Activated CD4-positive, alpha-beta memory T cell treated with anti-CD3 and anti-CD28 coated beads, Interleukin-2, amount 10 ng/mL, durations not matched to agents 7 days and 5 days (primary cell): ENCODE results near the gene ARRB1. TPM values are rescaled to one million over a fixed set of nuclear protein-coding genes. Genes with fewer than 3 reads are reported as not detected.
A peak's percentile ranks its signal among the peaks of the same experiment; 100 is the strongest.

Source experiments
- CTCF ChIA-PET: fragments of 350-600 bp; sonication (Branson Sonifier 250); formaldehyde crosslinking; loops from one replicate; lab custom pipeline; 2021; ENCODE audit warnings: antibody characterized with exemption, inconsistent platforms; lab: Charles Lee
- POLR2A ChIA-PET: fragments of 350-600 bp; sonication (Branson Sonifier 250); formaldehyde crosslinking; loops from one replicate; lab custom pipeline; 2021; ENCODE audit warnings: antibody characterized with exemption; lab: Charles Lee
- DNase-seq: peaks from one replicate; pipeline ENCODE4 v3.0.0-alpha.2; 2020
- H3K27ac Mint-ChIP-seq: one replicate; pipeline ENCODE4 v1.8.0; 2021; ENCODE audit warnings: mild to moderate bottlenecking, mixed read lengths
- H3K27me3 Mint-ChIP-seq: one replicate; pipeline ENCODE4 v1.8.0; 2021; ENCODE audit warnings: mixed read lengths
- H3K36me3 Mint-ChIP-seq: one replicate; pipeline ENCODE4 v1.8.0; 2021; ENCODE audit warnings: low read depth, mixed read lengths
- H3K4me1 Mint-ChIP-seq: one replicate; pipeline ENCODE4 v1.8.0; 2021; ENCODE audit warnings: mixed read lengths
- H3K4me3 Mint-ChIP-seq: one replicate; pipeline ENCODE4 v1.8.0; 2021; ENCODE audit warnings: mild to moderate bottlenecking, mixed read lengths
- H3K9me3 Mint-ChIP-seq: one replicate; pipeline ENCODE4 v1.8.0; 2021; ENCODE audit warnings: mixed read lengths
- total RNA-seq, 2 experiments: library from RNA; stranded (reverse); gene quantifications; one replicate each; pipeline ENCODE4 v1.2.3, GENCODE V29; 2021

Gene ARRB1
- total RNA-seq, 2 experiments from 2014 or later = 13.4 to 19.0 TPM

- no peak for DNase-seq
- Mint-ChIP-seq H3K27ac (peak overlapping the region; percentile 49), H3K27me3 (no peaks in the 10 kb centered on the region), H3K4me3 (no peak overlapping the region), H3K4me1 (peaks cover 38% of the 10 kb centered on the region), H3K36me3 (peaks cover 3% of the 10 kb centered on the region), H3K9me3 (no peaks in the 10 kb centered on the region)
- CTCF ChIA-PET = interaction anchor here (0.7 to 9.0 kb wide), 7 partner anchors 17 to 130 kb away, joined by 3 to 97 read pairs (median 4); partner anchors contain the start of gene TPBGL
- POLR2A ChIA-PET = interaction anchor here (0.9 to 2.2 kb wide), 2 partner anchors 24 to 323 kb away, joined by 3 to 5 read pairs; partner anchors contain the start of genes SPCS2 and XRRA1
These were observed 79.1 kb downstream of the ARRB1 start for GRCh38 chr11:75272391-75272790.

- no peak for DNase-seq
- no peak overlapping the region for H3K4me3 Mint-ChIP-seq
- H3K9me3 Mint-ChIP-seq = no peaks in the 10 kb centered on the region
- CTCF ChIA-PET = interaction anchor here (0.7 to 9.0 kb wide), 17 partner anchors 8 to 342 kb away, joined by 3 to 97 read pairs (median 5); partner anchors contain the start of gene TPBGL
- no peaks in the 10 kb centered on the region for H3K27me3 Mint-ChIP-seq
- POLR2A ChIA-PET = interaction anchor here (0.8 to 2.4 kb wide), 4 partner anchors 8 to 323 kb away, joined by 3 to 6 read pairs (median 4); partner anchors contain the start of genes RPS3, SPCS2 and XRRA1
- H3K4me1 Mint-ChIP-seq = peaks cover 31% of the 10 kb centered on the region
- peaks cover 2% of the 10 kb centered on the region for H3K36me3 Mint-ChIP-seq
- H3K27ac Mint-ChIP-seq = peak overlapping the region; percentile 38
These were observed 79.7 kb downstream of the ARRB1 start for GRCh38 chr11:75271730-75272129.

GRCh38 chr11:75270896-75271418 lies 80.5 kb downstream of the ARRB1 start:
- Mint-ChIP-seq H3K36me3 (no peaks in the 10 kb centered on the region), H3K4me1 (peaks cover 23% of the 10 kb centered on the region), H3K9me3 (no peaks in the 10 kb centered on the region), H3K27me3 (no peaks in the 10 kb centered on the region), H3K27ac (no peak overlapping the region), H3K4me3 (no peak overlapping the region)
- peak; percentile 41 for DNase-seq
- POLR2A ChIA-PET = interaction anchor here (0.8 to 2.4 kb wide), 5 partner anchors 9 to 322 kb away, joined by 3 to 6 read pairs (median 5); partner anchors contain the start of genes RPS3, SPCS2 and XRRA1
- CTCF ChIA-PET = interaction anchor here (0.7 to 9.0 kb wide), 20 partner anchors 9 to 341 kb away, joined by 3 to 97 read pairs (median 5); partner anchors contain the start of gene TPBGL

GRCh38 chr11:75269896-75270295 lies 81.6 kb downstream of the ARRB1 start:
- H3K9me3 Mint-ChIP-seq = no peaks in the 10 kb centered on the region
- H3K4me3 Mint-ChIP-seq = no peak overlapping the region
- H3K27ac Mint-ChIP-seq = no peak overlapping the region
- H3K27me3 Mint-ChIP-seq = no peaks in the 10 kb centered on the region
- DNase-seq = no peak
- H3K36me3 Mint-ChIP-seq = no peaks in the 10 kb centered on the region
- CTCF ChIA-PET = interaction anchor here (1.0 to 9.0 kb wide), 9 partner anchors 13 to 308 kb away, joined by 3 to 97 read pairs (median 5); no protein-coding TSS in a partner anchor
- H3K4me1 Mint-ChIP-seq = peaks cover 16% of the 10 kb centered on the region
- POLR2A ChIA-PET = interaction anchor here (1.4 to 2.4 kb wide), 2 partner anchors 8 to 130 kb away, joined by 6 read pairs; partner anchors contain the start of gene RPS3

- H3K4me3 Mint-ChIP-seq = no peak overlapping the region
- no peak for DNase-seq
- H3K9me3 Mint-ChIP-seq = no peaks in the 10 kb centered on the region
- H3K27ac Mint-ChIP-seq = no peak overlapping the region
- CTCF ChIA-PET = interaction anchor here (1.1 to 9.0 kb wide), 5 partner anchors 11 to 127 kb away, joined by 3 to 97 read pairs (median 11); no protein-coding TSS in a partner anchor
- POLR2A ChIA-PET = interaction anchor here (1.4 to 2.4 kb wide), 2 partner anchors 8 to 131 kb away, joined by 6 read pairs; partner anchors contain the start of gene RPS3
- peaks cover 21% of the 10 kb centered on the region for H3K4me1 Mint-ChIP-seq
- H3K36me3 Mint-ChIP-seq = no peaks in the 10 kb centered on the region
- no peaks in the 10 kb centered on the region for H3K27me3 Mint-ChIP-seq
These were observed 82.1 kb downstream of the ARRB1 start for GRCh38 chr11:75269367-75269660.

- ChIA-PET POLR2A (no interaction called here), CTCF (interaction anchor here (0.9 to 9.0 kb wide), 4 partner anchors 11 to 127 kb away, joined by 3 to 97 read pairs (median 14); no protein-coding TSS in a partner anchor)
- no peaks in the 10 kb centered on the region for H3K9me3 Mint-ChIP-seq
- no peak overlapping the region for H3K27ac Mint-ChIP-seq
- H3K36me3 Mint-ChIP-seq = no peaks in the 10 kb centered on the region
- H3K4me1 Mint-ChIP-seq = peaks cover 21% of the 10 kb centered on the region
- no peak for DNase-seq
- H3K27me3 Mint-ChIP-seq = no peaks in the 10 kb centered on the region
- H3K4me3 Mint-ChIP-seq = no peak overlapping the region
These were observed 82.7 kb downstream of the ARRB1 start for GRCh38 chr11:75268626-75269366.

- no peaks in the 10 kb centered on the region for H3K9me3 Mint-ChIP-seq
- H3K27me3 Mint-ChIP-seq = no peaks in the 10 kb centered on the region
- no peak overlapping the region for H3K27ac Mint-ChIP-seq
- no peak for DNase-seq
- H3K36me3 Mint-ChIP-seq = no peaks in the 10 kb centered on the region
- POLR2A ChIA-PET = no interaction called here
- H3K4me3 Mint-ChIP-seq = no peak overlapping the region
- CTCF ChIA-PET = no interaction called here
- peaks cover 14% of the 10 kb centered on the region for H3K4me1 Mint-ChIP-seq
These were observed 84.1 kb downstream of the ARRB1 start for GRCh38 chr11:75267171-75267970.

- H3K27ac Mint-ChIP-seq = no peak overlapping the region
- no peaks in the 10 kb centered on the region for H3K36me3 Mint-ChIP-seq
- POLR2A ChIA-PET = interaction anchor here (1.1 kb wide), 1 partner anchor 9 kb away, joined by 4 read pairs; no protein-coding TSS in a partner anchor
- no peak for DNase-seq
- H3K9me3 Mint-ChIP-seq = no peaks in the 10 kb centered on the region
- H3K27me3 Mint-ChIP-seq = no peaks in the 10 kb centered on the region
- CTCF ChIA-PET = no interaction called here
- H3K4me3 Mint-ChIP-seq = no peak overlapping the region
- peaks cover 20% of the 10 kb centered on the region for H3K4me1 Mint-ChIP-seq
These were observed 85.5 kb downstream of the ARRB1 start for GRCh38 chr11:75265851-75266531.

- Mint-ChIP-seq H3K9me3 (no peaks in the 10 kb centered on the region), H3K4me1 (peaks cover 21% of the 10 kb centered on the region), H3K27ac (no peak overlapping the region), H3K36me3 (no peaks in the 10 kb centered on the region), H3K27me3 (no peaks in the 10 kb centered on the region), H3K4me3 (no peak overlapping the region)
- ChIA-PET CTCF (interaction anchor here (1.0 kb wide), 3 partner anchors 16 to 124 kb away, joined by 3 to 4 read pairs (median 3); no protein-coding TSS in a partner anchor), POLR2A (interaction anchor here (1.3 kb wide), 1 partner anchor 10 kb away, joined by 6 read pairs; no protein-coding TSS in a partner anchor)
- no peak for DNase-seq
These were observed 86.5 kb downstream of the ARRB1 start for GRCh38 chr11:75264971-75265370.

GRCh38 chr11:75264356-75264755 lies 87.1 kb downstream of the ARRB1 start:
- no peaks in the 10 kb centered on the region for H3K36me3 Mint-ChIP-seq
- peak overlapping the region; percentile 16 for H3K27ac Mint-ChIP-seq
- peaks cover 21% of the 10 kb centered on the region for H3K4me1 Mint-ChIP-seq
- no peak overlapping the region for H3K4me3 Mint-ChIP-seq
- DNase-seq = no peak
- H3K27me3 Mint-ChIP-seq = no peaks in the 10 kb centered on the region
- ChIA-PET CTCF (interaction anchor here (0.5 to 1.9 kb wide), 6 partner anchors 12 to 133 kb away, joined by 3 to 5 read pairs (median 4); no protein-coding TSS in a partner anchor), POLR2A (interaction anchor here (1.3 to 1.9 kb wide), 2 partner anchors 11 to 23 kb away, joined by 6 read pairs; no protein-coding TSS in a partner anchor)
- H3K9me3 Mint-ChIP-seq = no peaks in the 10 kb centered on the region

- Mint-ChIP-seq H3K36me3 (no peaks in the 10 kb centered on the region), H3K27ac (peak overlapping the region; percentile 16), H3K4me3 (no peak overlapping the region), H3K27me3 (no peaks in the 10 kb centered on the region), H3K9me3 (no peaks in the 10 kb centered on the region), H3K4me1 (peaks cover 21% of the 10 kb centered on the region)
- peak; percentile 46 for DNase-seq
- ChIA-PET POLR2A (interaction anchor here (1.2 to 1.9 kb wide), 3 partner anchors 11 to 22 kb away, joined by 5 to 6 read pairs (median 6); no protein-coding TSS in a partner anchor), CTCF (interaction anchor here (0.5 to 1.9 kb wide), 5 partner anchors 13 to 132 kb away, joined by 3 to 6 read pairs (median 4); no protein-coding TSS in a partner anchor)
These were observed 87.5 kb downstream of the ARRB1 start for GRCh38 chr11:75263944-75264349.
